Measurements from ENCODE around the gene TRA2B.

The TRA2B gene

GRCh38 chr3:185935465-185936272 is 2.1 kb downstream of the TRA2B start:
- Histone ChIP-seq H3K27ac (ENCODE audit: low read depth, low read length) (no peak overlapping the region), H3K9me3 (ENCODE audit: control insufficient read depth, insufficient read depth, low read length) (no peaks in the 10 kb centered on the region), H3K36me3 (ENCODE audit: control insufficient read depth, insufficient read depth, low read length) (peaks cover 18% of the 10 kb centered on the region), H3K4me1 (ENCODE audit: control insufficient read depth, insufficient read depth, low read length) (peaks cover 38% of the 10 kb centered on the region), H3K4me3 (ENCODE audit: low read depth, low read length) (peak overlapping the region; percentile 99), H3K27me3 (ENCODE audit: control insufficient read depth, insufficient read depth, low read length) (no peaks in the 10 kb centered on the region), H3K9ac (ENCODE audit: low read depth, low read length) (peak overlapping the region; percentile 100)

- peak overlapping the region; percentile 100 for H3K9ac ChIP-seq (ENCODE audit: low read depth, low read length)
- H3K27ac ChIP-seq (ENCODE audit: low read depth, low read length) = no peak overlapping the region
- peaks cover 25% of the 10 kb centered on the region for H3K36me3 ChIP-seq (ENCODE audit: control insufficient read depth, insufficient read depth, low read length)
- H3K27me3 ChIP-seq (ENCODE audit: control insufficient read depth, insufficient read depth, low read length) = no peaks in the 10 kb centered on the region
- H3K4me3 ChIP-seq (ENCODE audit: low read depth, low read length) = peak overlapping the region; percentile 99
- no peaks in the 10 kb centered on the region for H3K9me3 ChIP-seq (ENCODE audit: control insufficient read depth, insufficient read depth, low read length)
- H3K4me1 ChIP-seq (ENCODE audit: control insufficient read depth, insufficient read depth, low read length) = peaks cover 46% of the 10 kb centered on the region
Observed at GRCh38 chr3:185934767-185935464, 2.9 kb downstream of the TRA2B start.

GRCh38 chr3:185934174-185934557 is 3.6 kb downstream of the TRA2B start:
- peak overlapping the region; percentile 14 for H3K27ac ChIP-seq (ENCODE audit: low read depth, low read length)
- no peaks in the 10 kb centered on the region for H3K27me3 ChIP-seq (ENCODE audit: control insufficient read depth, insufficient read depth, low read length)
- peak overlapping the region; percentile 99 for H3K4me3 ChIP-seq (ENCODE audit: low read depth, low read length)
- peak overlapping the region; percentile 100 for H3K9ac ChIP-seq (ENCODE audit: low read depth, low read length)
- peaks cover 33% of the 10 kb centered on the region for H3K36me3 ChIP-seq (ENCODE audit: control insufficient read depth, insufficient read depth, low read length)
- H3K9me3 ChIP-seq (ENCODE audit: control insufficient read depth, insufficient read depth, low read length) = no peaks in the 10 kb centered on the region
- peaks cover 53% of the 10 kb centered on the region for H3K4me1 ChIP-seq (ENCODE audit: control insufficient read depth, insufficient read depth, low read length)

GRCh38 chr3:185933374-185934173 is 4.2 kb downstream of the TRA2B start:
- peaks cover 39% of the 10 kb centered on the region for H3K36me3 ChIP-seq (ENCODE audit: control insufficient read depth, insufficient read depth, low read length)
- H3K4me1 ChIP-seq (ENCODE audit: control insufficient read depth, insufficient read depth, low read length) = peaks cover 59% of the 10 kb centered on the region
- no peaks in the 10 kb centered on the region for H3K27me3 ChIP-seq (ENCODE audit: control insufficient read depth, insufficient read depth, low read length)
- H3K9me3 ChIP-seq (ENCODE audit: control insufficient read depth, insufficient read depth, low read length) = no peaks in the 10 kb centered on the region
- peak overlapping the region; percentile 100 for H3K9ac ChIP-seq (ENCODE audit: low read depth, low read length)
- peak overlapping the region; percentile 99 for H3K4me3 ChIP-seq (ENCODE audit: low read depth, low read length)
- peak overlapping the region; percentile 14 for H3K27ac ChIP-seq (ENCODE audit: low read depth, low read length)

- H3K36me3 ChIP-seq (ENCODE audit: control insufficient read depth, insufficient read depth, low read length) = peaks cover 54% of the 10 kb centered on the region
- no peaks in the 10 kb centered on the region for H3K9me3 ChIP-seq (ENCODE audit: control insufficient read depth, insufficient read depth, low read length)
- H3K4me1 ChIP-seq (ENCODE audit: control insufficient read depth, insufficient read depth, low read length) = peaks cover 74% of the 10 kb centered on the region
- H3K9ac ChIP-seq (ENCODE audit: low read depth, low read length) = 0 out of 2 replicates have a peak overlapping the region, but pooled peaks have one; percentile 5
- H3K27me3 ChIP-seq (ENCODE audit: control insufficient read depth, insufficient read depth, low read length) = no peaks in the 10 kb centered on the region
- peak overlapping the region; percentile 99 for H3K4me3 ChIP-seq (ENCODE audit: low read depth, low read length)
- no peak overlapping the region for H3K27ac ChIP-seq (ENCODE audit: low read depth, low read length)
Observed at GRCh38 chr3:185931777-185932612, 5.8 kb downstream of the TRA2B start.

GRCh38 chr3:185930393-185931107 is 7.3 kb downstream of the TRA2B start:
- H3K4me3 ChIP-seq (ENCODE audit: low read depth, low read length) = peak overlapping the region; percentile 99
- H3K36me3 ChIP-seq (ENCODE audit: control insufficient read depth, insufficient read depth, low read length) = peaks cover 69% of the 10 kb centered on the region
- H3K4me1 ChIP-seq (ENCODE audit: control insufficient read depth, insufficient read depth, low read length) = peaks cover 74% of the 10 kb centered on the region

GRCh38 chr3:185929192-185930151 is 8.3 kb downstream of the TRA2B start:
- Histone ChIP-seq H3K27ac (ENCODE audit: low read depth, low read length) (peak overlapping the region; percentile 21), H3K27me3 (ENCODE audit: control insufficient read depth, insufficient read depth, low read length) (no peaks in the 10 kb centered on the region), H3K4me3 (ENCODE audit: low read depth, low read length) (peak overlapping the region; percentile 99), H3K4me1 (ENCODE audit: control insufficient read depth, insufficient read depth, low read length) (peaks cover 71% of the 10 kb centered on the region), H3K9ac (ENCODE audit: low read depth, low read length) (no peak overlapping the region), H3K36me3 (ENCODE audit: control insufficient read depth, insufficient read depth, low read length) (peaks cover 80% of the 10 kb centered on the region), H3K9me3 (ENCODE audit: control insufficient read depth, insufficient read depth, low read length) (no peaks in the 10 kb centered on the region)

More at GRCh38 chr3:185930393-185931107, 7.3 kb downstream of the TRA2B start:
- Histone ChIP-seq H3K27me3 (ENCODE audit: control insufficient read depth, insufficient read depth, low read length) (no peaks in the 10 kb centered on the region), H3K27ac (ENCODE audit: low read depth, low read length) (no peak overlapping the region), H3K9me3 (ENCODE audit: control insufficient read depth, insufficient read depth, low read length) (no peaks in the 10 kb centered on the region), H3K9ac (ENCODE audit: low read depth, low read length) (no peak overlapping the region)

GRCh38 chr3:185928496-185928895 is 9.3 kb downstream of the TRA2B start:
- Histone ChIP-seq H3K4me1 (ENCODE audit: control insufficient read depth, insufficient read depth, low read length) (peaks cover 65% of the 10 kb centered on the region), H3K9ac (ENCODE audit: low read depth, low read length) (no peak overlapping the region), H3K4me3 (ENCODE audit: low read depth, low read length) (0 out of 2 replicates have a peak overlapping the region, but pooled peaks have one; percentile 99), H3K36me3 (ENCODE audit: control insufficient read depth, insufficient read depth, low read length) (peaks cover 89% of the 10 kb centered on the region), H3K27ac (ENCODE audit: low read depth, low read length) (peak overlapping the region; percentile 21), H3K9me3 (ENCODE audit: control insufficient read depth, insufficient read depth, low read length) (no peaks in the 10 kb centered on the region), H3K27me3 (ENCODE audit: control insufficient read depth, insufficient read depth, low read length) (no peaks in the 10 kb centered on the region)

GRCh38 chr3:185927501-185928200 is 10.2 kb downstream of the TRA2B start:
- Histone ChIP-seq H3K9me3 (ENCODE audit: control insufficient read depth, insufficient read depth, low read length) (no peaks in the 10 kb centered on the region), H3K4me1 (ENCODE audit: control insufficient read depth, insufficient read depth, low read length) (peaks cover 56% of the 10 kb centered on the region), H3K4me3 (ENCODE audit: low read depth, low read length) (0 out of 2 replicates have a peak overlapping the region, but pooled peaks have one; percentile 2), H3K36me3 (ENCODE audit: control insufficient read depth, insufficient read depth, low read length) (peaks cover 98% of the 10 kb centered on the region), H3K27me3 (ENCODE audit: control insufficient read depth, insufficient read depth, low read length) (no peaks in the 10 kb centered on the region), H3K27ac (ENCODE audit: low read depth, low read length) (no peak overlapping the region), H3K9ac (ENCODE audit: low read depth, low read length) (no peak overlapping the region)
